H1 (cell line): ENCODE data around the gene FBXO5. TPM values are rescaled to one million over a fixed set of nuclear protein-coding genes. Genes with fewer than 3 reads are reported as not detected.

ENCODE experiments used
- CTCF ChIA-PET: fragments of 300-600 bp; sonication (Branson Sonifier 250); formaldehyde crosslinking; loops from one replicate; lab custom pipeline; 2021; ENCODE audit not compliant: partially characterized antibody; lab: Charles Lee
- POLR2A ChIA-PET: fragments of 300-600 bp; sonication (Branson Sonifier 250); formaldehyde crosslinking; loops from one replicate; lab custom pipeline; 2021; ENCODE audit warnings: inconsistent platforms; ENCODE audit not compliant: partially characterized antibody; lab: Charles Lee
- DNase-seq, 2 experiments: peaks; one replicate each; pipeline versions ENCODE4 v3.0.0 to v3.0.0-alpha.2; 2010 to 2022; ENCODE audit warnings: low spot score in 2 of 2, low read depth in 1 of 2, mixed read lengths in 1 of 2
- FAIRE-seq: peaks from 2 replicates; lab custom pipeline; 2011; peaks lifted over from hg19 to GRCh38; lab: Jason Lieb, UNC
- H2AFZ ChIP-seq: 2 replicates; pipeline ENCODE4 v1.8.1; 2012; ENCODE audit warnings: low read length, inconsistent platforms
- H2AK5ac ChIP-seq: 2 replicates; pipeline ENCODE4 v1.6.1; 2013; ENCODE audit warnings: low read depth, low read length
- H2BK120ac ChIP-seq: replicated peaks from 2 replicates; pipeline ENCODE3; 2013; ENCODE audit warnings: low read depth, low read length, inconsistent platforms
- H2BK12ac ChIP-seq: 2 replicates; pipeline ENCODE4 v1.6.1; 2013; ENCODE audit warnings: low read depth, low read length
- H2BK15ac ChIP-seq: 2 replicates; pipeline ENCODE4 v1.6.1; 2013; ENCODE audit warnings: low read length
- H2BK20ac ChIP-seq: 2 replicates; pipeline ENCODE4 v1.6.1; 2013; ENCODE audit warnings: low read length
- H2BK5ac ChIP-seq: 2 replicates; pipeline ENCODE4 v1.6.1; 2013; ENCODE audit warnings: low read depth, low read length
- H3K14ac ChIP-seq: 2 replicates; pipeline ENCODE4 v1.6.1; 2013; ENCODE audit warnings: inconsistent platforms; ENCODE audit not compliant: insufficient read length
- H3K18ac ChIP-seq: 2 replicates; pipeline ENCODE4 v1.6.1; 2013; ENCODE audit warnings: low read length; ENCODE audit errors: extremely low read depth
- H3K23ac ChIP-seq: 2 replicates; pipeline ENCODE4 v1.6.1; 2013; ENCODE audit warnings: inconsistent platforms; ENCODE audit not compliant: insufficient read length
- H3K23me2 ChIP-seq: 2 replicates; pipeline ENCODE4 v1.6.1; 2013; ENCODE audit warnings: low read depth, low read length
- H3K27ac ChIP-seq: 2 replicates; pipeline ENCODE4 v1.6.1; 2011; ENCODE audit warnings: low read depth, low read length, inconsistent platforms
- H3K27me3 ChIP-seq, 4 experiments: replicated peaks in 1 of 4; 1 replicate in 1 of 4; 2 replicates in 3 of 4; pipeline versions ENCODE4 v1.6.1 to v1.8.1; 2011 to 2013; ENCODE audit warnings: low read length in 3 of 4, mild to moderate bottlenecking in 3 of 4, inconsistent platforms in 2 of 4, mixed read lengths in 2 of 4, moderate library complexity in 1 of 4; ENCODE audit not compliant: control insufficient read depth in 3 of 4, insufficient read depth in 3 of 4; ENCODE audit errors: extremely low read depth in 1 of 4
- H3K36me3 ChIP-seq, 4 experiments: 2 replicates each; pipeline versions ENCODE4 v1.6.1 to v1.8.1; 2011 to 2013; ENCODE audit warnings: mild to moderate bottlenecking in 4 of 4, low read length in 3 of 4, moderate library complexity in 2 of 4, control low read depth in 1 of 4, inconsistent platforms in 1 of 4; ENCODE audit not compliant: insufficient read depth in 4 of 4, control insufficient read depth in 2 of 4
- H3K4ac ChIP-seq: replicated peaks from 2 replicates; pipeline ENCODE3; 2013; ENCODE audit warnings: low read length, low read depth, mixed read lengths, inconsistent platforms; ENCODE audit not compliant: insufficient read length
- H3K4me1 ChIP-seq, 4 experiments: replicated peaks in 1 of 4; 1 replicate in 1 of 4; 2 replicates in 3 of 4; pipeline versions ENCODE4 v1.6.1 to v1.8.1; 2011 to 2013; ENCODE audit warnings: low read length in 3 of 4, inconsistent platforms in 2 of 4, mixed read lengths in 1 of 4; ENCODE audit not compliant: insufficient read depth in 4 of 4, control insufficient read depth in 3 of 4
- H3K4me2 ChIP-seq, 2 experiments: 2 replicates each; pipeline versions ENCODE4 v1.6.1 to v1.8.1; 2011 to 2013; ENCODE audit warnings: low read depth in 2 of 2, low read length in 2 of 2, control low read depth in 1 of 2, inconsistent platforms in 1 of 2, mild to moderate bottlenecking in 1 of 2; ENCODE audit not compliant: insufficient read depth in 1 of 2
- H3K4me3 ChIP-seq, 4 experiments: fragments of 200-600, 300-600 bp in 1 of 4; sonication (generic), shearing (Covaris generic), sonication (Bioruptor Twin) in 1 of 4; 2 replicates each; pipeline versions ENCODE4 v1.5.1 to v1.8.1; 2011 to 2016; ENCODE audit warnings: low read length in 4 of 4, low read depth in 3 of 4, control low read depth in 2 of 4, inconsistent platforms in 2 of 4, mild to moderate bottlenecking in 2 of 4, mixed read lengths in 1 of 4, moderate library complexity in 1 of 4; ENCODE audit not compliant: insufficient read depth in 2 of 4; ENCODE audit errors: extremely low read depth in 1 of 4
- H3K56ac ChIP-seq: replicated peaks from 2 replicates; pipeline ENCODE3; 2013; ENCODE audit warnings: low read depth, mild to moderate bottlenecking, mixed read lengths, low read length, inconsistent platforms; ENCODE audit not compliant: insufficient read length
- H3K79me1 ChIP-seq: 2 replicates; pipeline ENCODE4 v1.6.1; 2013; ENCODE audit warnings: low read depth, low read length, control low read depth
- H3K79me2 ChIP-seq, 2 experiments: 2 replicates each; pipeline versions ENCODE4 v1.6.1 to v1.8.1; 2012 to 2013; ENCODE audit warnings: low read length in 2 of 2, mild to moderate bottlenecking in 2 of 2, inconsistent platforms in 1 of 2; ENCODE audit not compliant: insufficient read depth in 2 of 2, control insufficient read depth in 1 of 2
- H3K9ac ChIP-seq, 4 experiments: replicated peaks in 1 of 4; 1 replicate in 1 of 4; 2 replicates in 3 of 4; pipeline versions ENCODE4 v1.6.1 to v1.8.1; 2011 to 2013; ENCODE audit warnings: low read depth in 3 of 4, low read length in 3 of 4, control low read depth in 2 of 4, mild to moderate bottlenecking in 2 of 4, moderate library complexity in 2 of 4, inconsistent platforms in 1 of 4; ENCODE audit errors: extremely low read depth in 1 of 4
- H3K9me3 ChIP-seq, 2 experiments: 2 replicates each; pipeline versions ENCODE4 v1.6.1 to v1.8.1; 2012 to 2013; ENCODE audit warnings: mild to moderate bottlenecking in 2 of 2, moderate library complexity in 2 of 2, control low read depth in 1 of 2, inconsistent platforms in 1 of 2, low read depth in 1 of 2, low read length in 1 of 2, mixed read lengths in 1 of 2; ENCODE audit not compliant: insufficient read depth in 2 of 2
- H4K20me1 ChIP-seq, 2 experiments: replicated peaks in 1 of 2; 2 replicates each; pipeline versions ENCODE3 to v1.8.1; 2011 to 2013; ENCODE audit warnings: inconsistent platforms in 2 of 2, low read length in 2 of 2, mild to moderate bottlenecking in 1 of 2; ENCODE audit not compliant: insufficient read depth in 2 of 2, control insufficient read depth in 1 of 2
- H4K5ac ChIP-seq: 2 replicates; pipeline ENCODE4 v1.6.1; 2013; ENCODE audit warnings: low read length, low read depth, mixed read lengths, inconsistent platforms; ENCODE audit not compliant: insufficient read length
- H4K8ac ChIP-seq: 2 replicates; pipeline ENCODE4 v1.8.0; 2013; ENCODE audit warnings: mild to moderate bottlenecking, moderate library complexity, low read length, inconsistent platforms; ENCODE audit not compliant: insufficient read depth; ENCODE audit errors: extremely low read depth
- H4K91ac ChIP-seq: replicated peaks from 2 replicates; pipeline ENCODE3; 2013; ENCODE audit warnings: low read length, mixed read lengths, inconsistent platforms; ENCODE audit not compliant: insufficient read length
- ASH2L ChIP-seq: fragments of 200-600, 300-600 bp; sonication (generic); IDR thresholded peaks from one replicate; pipeline ENCODE4 v1.7.1; 2017; ENCODE audit warnings: low read length
- CBX5 ChIP-seq: fragments of 300-800, 300-1000 bp; sonication (generic); IDR thresholded peaks from 2 replicates; pipeline ENCODE4 v1.7.1; 2016; ENCODE audit warnings: antibody characterized with exemption, low read length, low read depth
- CEBPB ChIP-seq: IDR thresholded peaks from 2 replicates; pipeline ENCODE4 v1.6.1; 2012; ENCODE audit warnings: low read depth, low read length
- CHD2 ChIP-seq: IDR thresholded peaks from 2 replicates; pipeline ENCODE4 v1.6.1; 2012; ENCODE audit warnings: low read length, improper control_type of control experiment
- JUN ChIP-seq: IDR thresholded peaks from 2 replicates; pipeline ENCODE4 v1.6.1; 2011; ENCODE audit warnings: low read depth, mild to moderate bottlenecking, improper control_type of control experiment, low read length
- JUND ChIP-seq: IDR thresholded peaks from 2 replicates; pipeline ENCODE4 v1.6.1; 2011; ENCODE audit warnings: mild to moderate bottlenecking, improper control_type of control experiment, low read length
- KDM4A ChIP-seq: IDR thresholded peaks from one replicate; pipeline ENCODE4 v1.7.1; 2012; ENCODE audit warnings: low read depth, mild to moderate bottlenecking, moderate library complexity, low read length, inconsistent platforms; ENCODE audit not compliant: severe bottlenecking
- KDM5A ChIP-seq: fragments of 200-600 bp; IDR thresholded peaks from 2 replicates; pipeline ENCODE4 v1.7.1; 2012; ENCODE audit warnings: mild to moderate bottlenecking, low read length, inconsistent platforms, mixed read lengths
- NANOG ChIP-seq: IDR thresholded peaks from 2 replicates; pipeline ENCODE4 v1.6.1; 2011; ENCODE audit warnings: low read length, low read depth, mild to moderate bottlenecking, inconsistent platforms; ENCODE audit not compliant: insufficient read depth, poor library complexity, severe bottlenecking
- POLR2AphosphoS5 ChIP-seq: IDR thresholded peaks from 2 replicates; pipeline ENCODE4 v1.6.1; 2011; ENCODE audit warnings: low read depth, low read length
- POU5F1 ChIP-seq: IDR thresholded peaks from 2 replicates; pipeline ENCODE4 v1.6.1; 2011; ENCODE audit warnings: low read depth, mild to moderate bottlenecking, low read length, moderate library complexity
- RNF2 ChIP-seq: fragments of 200-900, 300-1000 bp; sonication (generic); IDR thresholded peaks from 2 replicates; pipeline ENCODE4 v1.7.1; 2016; ENCODE audit warnings: borderline replicate concordance, low read depth, mild to moderate bottlenecking, antibody characterized with exemption, low read length; ENCODE audit not compliant: poor library complexity, severe bottlenecking; ENCODE audit errors: missing control alignments
- SIRT6 ChIP-seq: IDR thresholded peaks from one replicate; pipeline ENCODE4 v1.7.1; 2012; ENCODE audit warnings: low read length, inconsistent platforms
- TAF1 ChIP-seq: IDR thresholded peaks from 2 replicates; pipeline ENCODE4 v1.6.1; 2011; ENCODE audit warnings: mild to moderate bottlenecking, low read depth, low read length
- TEAD4 ChIP-seq: IDR thresholded peaks from 2 replicates; pipeline ENCODE4 v1.6.1; 2012; ENCODE audit warnings: low read depth, low read length, inconsistent platforms, mixed read lengths
- YY1 ChIP-seq: IDR thresholded peaks from 2 replicates; pipeline ENCODE4 v1.6.1; 2011; ENCODE audit warnings: low read depth, mild to moderate bottlenecking, low read length
- WGBS, 2 experiments: shearing (Covaris generic) in 1 of 2; methylation state at CpG; one replicate each; pipeline versions ENCODE4 v1.1.6 to v1.1.7; 2013 to 2015; ENCODE audit warnings: low lambda C conversion rate in 2 of 2, mixed read lengths in 2 of 2, inconsistent platforms in 1 of 2, low coverage in 1 of 2, missing lambda C conversion rate in 1 of 2; ENCODE audit not compliant: insufficient replicate concordance in 2 of 2, insufficient coverage in 1 of 2, insufficient read length in 1 of 2; ENCODE audit errors: extremely low coverage in 1 of 2, missing lambda C conversion rate in 1 of 2; 5-methylcytosine and 5-hydroxymethylcytosine counted together
- polyA plus RNA-seq, 7 experiments: library from polyadenylated mRNA; depleted of rRNA in 3 of 7; stranded (reverse) in 5 of 7; unstranded in 2 of 7; fragments of >200 nt in 5 of 7; fragments of 200-250 nt in 2 of 7; gene quantifications; 1 replicate in 5 of 7; 2 replicates in 1 of 7; 4 replicates in 1 of 7; pipeline versions ENCODE4 v1.2.1 to v1.2.3, GENCODE V29; 2011 to 2013; ENCODE audit warnings: missing spikeins in 2 of 7, mixed read lengths in 2 of 7
- total RNA-seq: library from RNA; stranded (reverse); fragmentation: NEBNext Ultra II Directional; extraction: Animal tissue kit (Norgen Biotek cat#: 25700); gene quantifications from 2 replicates; pipeline ENCODE4 v1.2.1, GENCODE V29; 2021

The FBXO5 gene
- total and polyA plus RNA-seq, 2 of the 8 experiments (the other 6 are each of a cell fraction or from before 2014, with no cell fraction given), result 13.7 to 55.1 TPM

GRCh38 chr6:152986978-152987377, 4.1 kb upstream of the FBXO5 start:
- Histone ChIP-seq H3K9me3 (no peaks in the 10 kb centered on the region), H3K79me2 (peaks cover 16 to 62% of the 10 kb centered on the region in 2 experiments), H3K4me3 (no peak overlapping the region), H3K56ac (no peak overlapping the region), H3K36me3 (peaks cover 0 to 18% (median 7%) of the 10 kb centered on the region in 4 experiments; a peak in 4 of 8 replicates), H3K4me2 (no peak overlapping the region), H3K18ac (no peak overlapping the region), H4K91ac (no peak overlapping the region), H2BK15ac (no peak overlapping the region), H3K4ac (no peak overlapping the region), H3K14ac (no peak overlapping the region), H3K79me1 (no peaks in the 10 kb centered on the region), H3K23me2 (peaks cover 5% of the 10 kb centered on the region), H2BK120ac (no peak overlapping the region), H2AK5ac (no peak overlapping the region), H2AFZ (no peak overlapping the region), H2BK5ac (no peak overlapping the region), H4K5ac (no peak overlapping the region), H2BK20ac (no peak overlapping the region), H3K23ac (no peak overlapping the region), H4K8ac (no peak overlapping the region), H3K4me1 (peaks cover 0 to 2% (median under 1%) of the 10 kb centered on the region in 4 experiments; a peak in 3 of 7 replicates), H3K27ac (no peak overlapping the region), H4K20me1 (peaks cover 0 to 1% of the 10 kb centered on the region in 2 experiments), H2BK12ac (no peak overlapping the region), H3K9ac (no peak overlapping the region), H3K27me3 (no peaks in the 10 kb centered on the region)
- 86% methylated on average over 2 of the region's 2 CpGs; no CpG with 5 or more reads in 1 of the 2 experiments for WGBS, 2 experiments
- ChIA-PET CTCF (no interaction called here), POLR2A (interaction anchor here (1.7 to 5.5 kb wide), 3 partner anchors 9 to 14 kb away, joined by 5 to 103 read pairs (median 6); partner anchors contain the start of gene MTRF1L)
- FAIRE-seq (no peak), DNase-seq (no peak)
- TF ChIP-seq CBX5 (no peak), JUND (no peak), CHD2 (no peak), POLR2AphosphoS5 (no peak), KDM5A (no peak), KDM4A (no peak), JUN (no peak), TEAD4 (no peak), NANOG (no peak), YY1 (no peak), RNF2 (no peak), CEBPB (no peak), SIRT6 (no peak), TAF1 (no peak), POU5F1 (no peak), ASH2L (no peak)
